ENCODE data around the gene RASL11B.

The RASL11B gene

DNA sequence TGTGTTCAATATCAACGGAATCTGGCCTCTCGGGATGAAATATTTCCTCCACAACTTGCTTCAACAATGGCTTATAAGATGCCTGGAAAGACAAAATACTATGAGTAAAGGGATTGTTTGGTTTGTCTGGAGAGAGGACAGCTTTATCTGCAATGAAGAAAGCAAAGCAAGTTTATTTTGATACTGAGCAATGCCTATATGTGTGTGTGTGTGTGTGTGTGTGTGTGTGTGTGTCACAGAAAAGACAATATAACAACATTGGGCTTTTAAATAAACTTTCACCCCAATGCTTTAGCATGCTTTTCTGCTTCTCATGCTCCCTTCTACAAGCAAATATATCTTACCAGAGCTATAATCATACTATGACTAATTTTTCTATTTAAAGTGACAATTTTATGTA is 45.4 kb downstream of the RASL11B start:
- no peaks in the 10 kb centered on the region for H3K4me1 ChIP-seq (ENCODE audit: control insufficient read depth in 1 of 2, insufficient read depth in 1 of 2, low read depth in 1 of 2, low read length in 1 of 2)
- no peaks in the 10 kb centered on the region for H3K9me3 ChIP-seq
- no peak overlapping the region for H3K4me3 ChIP-seq (ENCODE audit: low read depth in 1 of 2, low read length in 1 of 2)
- H3K36me3 ChIP-seq: no peaks in the 10 kb centered on the region
- H3K27ac ChIP-seq: no peak overlapping the region
- H3K27me3 ChIP-seq: no peaks in the 10 kb centered on the region
- TF ChIP-seq, protein P1, sequence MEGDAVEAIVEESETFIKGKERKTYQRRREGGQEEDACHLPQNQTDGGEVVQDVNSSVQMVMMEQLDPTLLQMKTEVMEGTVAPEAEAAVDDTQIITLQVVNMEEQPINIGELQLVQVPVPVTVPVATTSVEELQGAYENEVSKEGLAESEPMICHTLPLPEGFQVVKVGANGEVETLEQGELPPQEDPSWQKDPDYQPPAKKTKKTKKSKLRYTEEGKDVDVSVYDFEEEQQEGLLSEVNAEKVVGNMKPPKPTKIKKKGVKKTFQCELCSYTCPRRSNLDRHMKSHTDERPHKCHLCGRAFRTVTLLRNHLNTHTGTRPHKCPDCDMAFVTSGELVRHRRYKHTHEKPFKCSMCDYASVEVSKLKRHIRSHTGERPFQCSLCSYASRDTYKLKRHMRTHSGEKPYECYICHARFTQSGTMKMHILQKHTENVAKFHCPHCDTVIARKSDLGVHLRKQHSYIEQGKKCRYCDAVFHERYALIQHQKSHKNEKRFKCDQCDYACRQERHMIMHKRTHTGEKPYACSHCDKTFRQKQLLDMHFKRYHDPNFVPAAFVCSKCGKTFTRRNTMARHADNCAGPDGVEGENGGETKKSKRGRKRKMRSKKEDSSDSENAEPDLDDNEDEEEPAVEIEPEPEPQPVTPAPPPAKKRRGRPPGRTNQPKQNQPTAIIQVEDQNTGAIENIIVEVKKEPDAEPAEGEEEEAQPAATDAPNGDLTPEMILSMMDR (IDR thresholded peaks at IDR 0.05): no peak

DNA sequence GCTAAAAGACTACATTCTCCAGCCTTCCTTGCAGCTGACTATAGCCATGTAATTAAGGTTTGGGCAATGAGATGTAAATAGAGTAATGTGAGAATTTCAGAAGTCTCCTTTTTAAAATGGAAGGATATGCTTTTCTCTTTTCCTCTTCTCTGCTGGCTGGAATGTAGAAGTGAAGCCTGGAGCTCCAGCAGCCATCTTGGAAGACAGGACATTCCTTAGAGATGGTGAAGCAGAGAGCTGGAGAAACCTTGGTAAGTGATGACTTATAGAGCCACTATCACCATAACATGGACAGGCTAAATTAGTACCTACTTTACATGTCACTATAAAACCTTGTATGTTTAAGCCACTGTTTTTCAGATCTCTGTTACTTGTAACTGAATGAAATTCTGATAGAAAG is 48.0 kb downstream of the RASL11B start:
- Histone ChIP-seq H3K27me3 (no peaks in the 10 kb centered on the region), H3K9me3 (no peaks in the 10 kb centered on the region), H3K27ac (no peak overlapping the region), H3K36me3 (no peaks in the 10 kb centered on the region), H3K4me1 (ENCODE audit: control insufficient read depth in 1 of 2, insufficient read depth in 1 of 2, low read depth in 1 of 2, low read length in 1 of 2) (no peaks in the 10 kb centered on the region), H3K4me3 (ENCODE audit: low read depth in 1 of 2, low read length in 1 of 2) (no peak overlapping the region)
- TF ChIP-seq, protein P1 (IDR thresholded peaks at IDR 0.05): no peak

DNA sequence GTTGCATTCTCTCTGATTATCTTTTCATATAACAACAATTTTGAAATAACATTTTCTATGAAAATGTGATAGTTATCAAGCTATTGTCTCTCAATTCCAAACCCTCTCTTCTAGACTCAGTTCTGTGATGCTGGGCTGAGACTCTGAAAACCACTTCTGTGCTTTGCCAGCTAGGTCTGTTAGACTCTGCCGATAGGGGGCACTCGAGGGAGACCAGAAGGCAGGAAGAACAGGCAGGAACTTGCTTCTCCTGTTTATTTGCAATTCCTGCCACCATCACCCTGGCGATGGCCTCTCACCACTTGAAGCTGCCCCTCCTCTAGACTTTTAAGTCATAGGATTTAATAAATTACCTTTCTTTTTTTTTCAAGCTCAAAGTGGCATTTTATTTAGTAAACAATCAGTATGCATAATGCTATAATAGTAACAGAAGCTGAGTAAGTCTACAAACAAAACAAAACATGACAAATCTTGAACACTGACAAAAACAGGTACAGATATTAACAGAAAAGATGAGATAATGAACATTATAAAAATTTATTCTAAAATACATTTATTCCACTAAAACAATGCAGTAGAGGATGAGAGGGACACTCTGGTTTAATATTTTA is 49.7 kb downstream of the RASL11B start:
- no peak overlapping the region for H3K27ac ChIP-seq
- TF ChIP-seq, protein P1 (IDR thresholded peaks at IDR 0.05): no peak

DNA sequence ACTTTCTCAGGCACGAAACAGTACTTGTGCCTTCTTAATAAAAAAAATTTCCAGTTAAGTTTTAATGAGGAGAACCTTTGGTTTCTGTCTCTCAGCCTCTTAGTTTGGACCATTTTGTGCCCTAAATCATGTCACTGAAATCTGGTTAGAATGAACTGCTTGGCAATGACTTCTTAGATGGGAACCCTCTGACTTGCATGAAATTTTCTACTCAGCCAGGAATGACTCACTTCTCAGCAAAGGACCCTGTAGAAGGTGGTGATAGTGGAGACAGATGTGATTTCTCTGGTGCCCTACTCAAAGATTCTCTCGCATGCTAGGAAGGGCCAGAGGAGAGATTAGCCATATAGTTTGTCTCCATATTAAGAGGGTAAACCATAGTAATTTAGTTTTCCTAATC is 50.5 kb downstream of the RASL11B start:
- TF ChIP-seq, protein P1 (IDR thresholded peaks at IDR 0.05): no peak
- Histone ChIP-seq H3K4me3 (ENCODE audit: low read depth in 1 of 2, low read length in 1 of 2) (no peak overlapping the region), H3K9me3 (no peaks in the 10 kb centered on the region), H3K27me3 (no peaks in the 10 kb centered on the region), H3K27ac (no peak overlapping the region), H3K36me3 (no peaks in the 10 kb centered on the region), H3K4me1 (ENCODE audit: control insufficient read depth in 1 of 2, insufficient read depth in 1 of 2, low read depth in 1 of 2, low read length in 1 of 2) (no peaks in the 10 kb centered on the region)

More for the DNA sequence above, 49.7 kb downstream of the RASL11B start:
- Histone ChIP-seq H3K4me3 (ENCODE audit: low read depth in 1 of 2, low read length in 1 of 2) (no peak overlapping the region), H3K4me1 (ENCODE audit: control insufficient read depth in 1 of 2, insufficient read depth in 1 of 2, low read depth in 1 of 2, low read length in 1 of 2) (no peaks in the 10 kb centered on the region), H3K9me3 (no peaks in the 10 kb centered on the region), H3K36me3 (no peaks in the 10 kb centered on the region), H3K27me3 (no peaks in the 10 kb centered on the region)

DNA sequence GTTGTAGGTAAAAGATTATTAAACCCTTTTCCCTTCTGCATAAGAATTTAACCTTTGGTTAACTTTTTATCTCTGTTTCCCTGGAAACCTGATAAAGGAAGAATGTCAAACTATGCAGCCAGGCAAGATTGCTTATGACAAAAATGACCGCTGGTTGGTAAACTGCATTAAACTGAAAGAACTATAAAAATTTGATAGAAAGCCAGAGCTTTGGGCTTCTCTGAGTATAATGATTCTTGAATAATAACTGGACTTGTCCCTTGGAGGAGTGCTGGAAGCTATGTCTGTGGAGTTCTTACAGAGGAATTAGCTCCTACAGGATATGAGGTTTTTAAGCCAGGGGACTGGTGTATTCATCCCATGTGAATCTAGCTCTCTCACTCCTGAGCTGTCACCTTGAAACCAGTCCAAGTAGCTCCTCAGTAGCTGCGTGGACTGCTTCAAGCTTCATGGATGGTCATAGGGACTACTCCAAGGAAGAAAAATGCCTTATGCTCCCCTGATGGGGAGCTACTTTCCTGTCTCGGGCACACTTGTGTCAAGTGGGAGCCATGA is 52.0 kb downstream of the RASL11B start:
- no peaks in the 10 kb centered on the region for H3K36me3 ChIP-seq
- TF ChIP-seq, protein P1 (IDR thresholded peaks at IDR 0.05): no peak
- H3K27ac ChIP-seq: no peak overlapping the region
- no peaks in the 10 kb centered on the region for H3K27me3 ChIP-seq
- H3K4me3 ChIP-seq (ENCODE audit: low read depth in 1 of 2, low read length in 1 of 2): no peak overlapping the region
- no peaks in the 10 kb centered on the region for H3K4me1 ChIP-seq (ENCODE audit: control insufficient read depth in 1 of 2, insufficient read depth in 1 of 2, low read depth in 1 of 2, low read length in 1 of 2)
- H3K9me3 ChIP-seq: no peaks in the 10 kb centered on the region

Measured in neutrophil (primary cell).